Stimulated activated CD4-positive, alpha-beta T cell treated with anti-CD3 and anti-CD28 coated beads, Interleukin-2, amount 100 ng/mL, for 4 hours (primary cell): ENCODE measurements around the gene HMGA1.
"Not testable (repeated sequence)": the region's sequence is repeated elsewhere in the genome, so short reads cannot be mapped to it uniquely, and the experiment has no call there.

ENCODE experiments used
- DNase-seq: peaks from one replicate; pipeline ENCODE4 v3.0.0-alpha.2; 2020; ENCODE audit warnings: low read depth

Gene HMGA1

DNA sequence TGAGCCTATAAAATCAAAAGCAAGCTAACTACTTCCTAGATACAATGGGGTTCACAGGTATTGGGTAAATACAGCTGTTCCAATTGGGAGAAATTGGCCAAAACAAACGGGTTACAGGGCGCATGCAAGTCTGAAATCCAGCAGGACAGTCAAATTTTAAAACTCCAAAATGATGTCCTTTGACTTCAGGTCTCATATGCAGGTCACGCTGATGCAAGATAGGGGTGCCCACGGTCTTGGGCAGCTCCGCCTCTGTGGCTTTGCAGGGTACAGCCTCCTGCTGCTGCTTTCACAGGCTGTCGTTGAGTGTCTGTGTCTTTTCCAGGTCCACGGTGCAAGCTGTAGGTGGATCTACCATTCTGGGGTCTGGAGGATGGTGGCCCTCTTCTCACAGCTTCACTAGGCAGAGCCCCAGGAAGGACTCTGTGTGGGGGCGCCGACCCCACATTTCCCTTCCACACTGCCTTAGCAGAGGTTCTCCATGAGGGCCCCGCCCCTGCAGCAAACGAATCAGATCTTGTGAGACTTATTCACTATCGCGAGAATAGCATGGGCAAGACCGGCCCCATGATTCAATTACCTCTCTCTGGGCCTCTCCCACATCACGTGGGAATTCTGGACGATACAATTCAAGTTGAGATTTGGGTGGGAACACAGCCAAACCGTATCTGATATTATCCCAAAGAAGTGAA lies 24.0 kb downstream of the HMGA1 start:
- no peak for DNase-seq

DNA sequence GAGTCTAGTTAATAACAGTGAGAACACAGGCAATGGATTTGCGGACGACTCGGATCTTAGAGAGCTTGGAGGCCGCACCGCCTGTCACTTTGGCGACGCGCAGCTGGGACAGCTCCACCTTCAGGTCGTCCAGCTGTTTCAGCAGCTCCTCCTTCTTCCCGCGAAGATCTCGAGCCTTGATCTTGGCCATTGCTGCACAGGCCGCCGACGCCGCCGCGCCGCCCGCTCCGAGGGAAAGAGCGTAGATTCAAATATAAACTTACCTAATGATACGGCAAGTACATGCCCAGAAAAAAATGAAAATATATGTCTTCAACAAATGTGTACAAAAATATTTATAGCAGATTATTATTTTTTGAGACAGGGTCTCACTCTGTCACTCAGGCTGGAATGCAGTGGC lies 26.8 kb downstream of the HMGA1 start:
- DNase-seq, result not testable (repeated sequence)

DNA sequence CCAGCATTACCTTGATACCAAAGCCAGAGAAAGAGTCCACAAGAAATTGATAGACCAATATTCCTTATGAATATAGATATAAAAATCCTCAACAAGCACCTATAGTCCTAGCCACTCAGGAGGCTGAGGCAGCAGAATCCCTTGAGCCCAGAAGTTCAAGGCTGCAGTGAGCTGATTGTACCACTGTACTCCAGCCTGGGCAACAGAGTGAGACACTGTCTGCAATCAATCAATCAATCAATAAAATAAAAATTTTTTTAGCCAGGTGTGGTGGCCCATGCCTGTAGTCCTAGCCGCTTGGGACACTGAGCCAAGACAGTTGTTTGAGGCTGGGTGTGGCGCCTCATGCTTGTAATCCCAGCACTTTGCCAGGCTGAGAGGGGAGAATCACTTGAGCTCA lies 31.1 kb downstream of the HMGA1 start:
- DNase-seq, result no peak

DNA sequence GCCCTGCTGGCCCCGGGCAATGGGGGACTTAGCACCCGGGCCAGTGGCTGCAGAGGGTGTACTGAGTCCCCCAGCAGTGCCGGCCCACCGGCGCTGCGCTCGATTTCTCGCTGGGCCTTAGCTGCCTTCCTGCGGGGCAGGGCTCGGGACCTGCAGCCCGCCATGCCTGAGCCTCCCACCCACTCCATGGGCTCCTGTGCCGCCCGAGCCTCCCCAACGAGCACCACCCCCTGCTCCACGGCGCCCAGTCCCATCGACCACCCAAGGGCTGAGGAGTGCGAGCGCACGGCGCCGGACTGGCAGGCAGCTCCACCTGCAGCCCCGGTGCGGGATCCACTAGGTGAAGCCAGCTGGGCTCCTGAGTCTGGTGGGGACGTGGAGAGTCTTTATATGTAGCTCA lies 32.5 kb downstream of the HMGA1 start:
- DNase-seq, result not testable (repeated sequence)

DNA sequence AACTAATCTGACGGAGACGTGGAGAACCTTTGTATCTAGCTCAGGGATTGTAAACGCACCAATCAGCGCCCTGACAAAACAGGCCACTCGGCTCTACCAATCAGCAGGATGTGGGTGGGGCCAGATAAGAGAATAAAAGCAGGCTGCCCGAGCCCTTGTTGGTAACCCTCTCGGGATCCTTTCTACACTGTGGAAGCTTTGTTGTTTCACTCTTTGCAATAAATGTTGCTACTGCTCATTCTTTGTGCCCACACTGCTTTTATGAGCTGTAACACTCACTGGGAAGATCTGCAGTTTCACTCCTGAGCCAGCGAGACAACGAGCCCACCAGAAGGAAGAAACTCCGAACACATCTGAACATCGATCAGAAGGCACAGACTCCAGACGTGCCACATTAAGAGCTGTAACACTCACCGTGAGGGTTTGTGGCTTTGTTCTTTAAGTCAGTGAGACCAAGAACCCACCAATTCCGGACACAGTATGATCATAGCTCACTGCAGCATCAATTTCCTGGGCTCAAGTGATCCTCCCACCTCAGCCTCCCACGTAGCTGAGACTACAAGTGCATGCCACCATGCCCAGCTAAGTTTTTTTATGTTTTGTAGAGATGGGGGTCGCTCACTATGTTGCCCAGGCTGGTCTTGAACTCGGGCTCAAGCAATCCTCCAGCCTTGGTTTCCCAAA lies 33.1 kb downstream of the HMGA1 start:
- not testable (repeated sequence) for DNase-seq

DNA sequence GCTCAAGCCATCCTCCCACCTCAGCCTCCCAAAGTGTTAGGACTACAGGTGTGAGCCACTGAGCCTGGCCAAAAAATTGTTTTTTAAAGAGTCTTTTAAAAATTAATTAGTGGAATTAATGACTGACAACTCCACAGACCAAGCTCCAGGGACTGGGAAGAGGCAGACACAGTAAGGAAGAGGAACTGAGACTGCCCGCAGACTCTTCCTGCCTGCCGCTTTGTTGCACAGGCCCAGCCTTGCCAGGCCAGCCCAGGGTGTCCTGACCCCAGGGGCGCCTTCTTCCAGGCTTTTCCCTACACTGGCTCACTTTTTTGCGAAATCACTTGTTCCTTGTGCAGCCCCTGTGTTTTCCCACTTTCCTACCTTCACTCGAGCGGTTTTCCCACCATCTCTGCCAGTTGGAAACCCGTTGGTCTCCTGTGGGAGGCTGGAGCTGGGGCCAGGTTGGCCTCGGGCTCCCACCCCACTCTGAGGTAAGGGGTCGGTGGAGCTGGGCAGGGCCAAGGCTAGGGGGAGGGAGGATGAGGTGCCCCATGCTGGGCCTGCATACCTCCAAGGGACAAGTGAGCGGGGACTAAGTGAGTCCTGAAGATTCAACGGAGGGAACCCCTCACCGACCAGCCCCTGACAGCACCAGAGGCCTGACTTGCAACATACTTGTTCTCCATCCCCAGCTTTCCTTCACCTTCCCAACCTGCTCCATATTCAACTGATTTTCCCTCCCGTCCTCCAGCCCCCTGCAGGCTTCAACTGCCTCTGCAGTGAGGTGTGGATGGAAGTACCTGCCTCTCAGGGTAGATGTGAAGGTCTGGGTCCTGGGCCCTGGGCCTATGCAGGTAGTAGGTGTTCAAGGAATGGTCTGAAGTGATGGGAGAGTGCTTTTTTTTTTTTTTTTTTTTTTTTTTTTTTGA lies 35.6 kb downstream of the HMGA1 start:
- no peak for DNase-seq

DNA sequence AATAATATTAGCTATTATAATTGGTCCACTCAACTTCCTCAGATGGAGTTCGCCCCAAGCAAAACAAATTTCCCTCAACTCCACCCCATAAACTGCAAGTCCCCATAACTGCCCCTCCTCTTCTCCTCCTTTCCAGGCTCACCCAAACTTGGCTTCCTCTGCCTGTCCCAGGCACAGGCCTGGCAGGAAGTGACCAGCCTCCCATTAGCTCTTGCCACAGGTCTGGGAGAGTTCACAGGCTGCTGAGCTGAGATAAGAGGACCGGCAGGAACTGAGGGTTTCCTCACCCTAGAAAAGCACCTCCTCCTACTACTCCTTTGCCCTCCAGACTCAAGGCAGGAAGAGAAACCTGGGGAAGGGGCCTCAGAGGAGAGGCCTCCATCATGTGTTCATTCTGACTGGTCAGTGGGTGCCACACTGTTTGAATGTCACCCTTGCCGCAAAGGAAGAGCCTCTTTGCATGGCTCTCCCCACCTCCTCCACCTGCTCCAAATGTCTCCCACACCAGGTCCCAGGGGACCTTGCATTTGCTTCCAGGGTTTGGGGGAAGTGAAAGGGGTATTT lies 36.7 kb downstream of the HMGA1 start:
- DNase-seq, result no peak

DNA sequence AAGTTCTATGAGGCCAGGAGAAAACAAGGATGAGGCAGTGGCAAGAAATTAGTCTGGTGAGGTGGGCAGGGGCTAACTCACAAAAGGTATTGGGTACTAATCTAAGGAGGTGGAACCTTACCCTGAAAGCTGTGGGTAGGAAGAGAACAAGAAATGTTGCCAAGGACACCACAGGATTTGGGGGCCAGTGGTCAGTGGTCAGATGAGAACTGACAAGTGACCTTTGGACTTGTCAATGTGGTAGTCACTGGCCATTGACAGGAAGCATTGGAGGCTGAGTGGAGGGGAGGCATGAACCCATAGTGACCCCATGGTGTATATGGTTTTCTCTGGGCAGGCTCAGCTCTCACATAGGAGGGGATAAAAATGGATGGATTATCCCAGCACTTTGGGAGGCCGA lies 37.5 kb downstream of the HMGA1 start:
- no peak for DNase-seq

DNA sequence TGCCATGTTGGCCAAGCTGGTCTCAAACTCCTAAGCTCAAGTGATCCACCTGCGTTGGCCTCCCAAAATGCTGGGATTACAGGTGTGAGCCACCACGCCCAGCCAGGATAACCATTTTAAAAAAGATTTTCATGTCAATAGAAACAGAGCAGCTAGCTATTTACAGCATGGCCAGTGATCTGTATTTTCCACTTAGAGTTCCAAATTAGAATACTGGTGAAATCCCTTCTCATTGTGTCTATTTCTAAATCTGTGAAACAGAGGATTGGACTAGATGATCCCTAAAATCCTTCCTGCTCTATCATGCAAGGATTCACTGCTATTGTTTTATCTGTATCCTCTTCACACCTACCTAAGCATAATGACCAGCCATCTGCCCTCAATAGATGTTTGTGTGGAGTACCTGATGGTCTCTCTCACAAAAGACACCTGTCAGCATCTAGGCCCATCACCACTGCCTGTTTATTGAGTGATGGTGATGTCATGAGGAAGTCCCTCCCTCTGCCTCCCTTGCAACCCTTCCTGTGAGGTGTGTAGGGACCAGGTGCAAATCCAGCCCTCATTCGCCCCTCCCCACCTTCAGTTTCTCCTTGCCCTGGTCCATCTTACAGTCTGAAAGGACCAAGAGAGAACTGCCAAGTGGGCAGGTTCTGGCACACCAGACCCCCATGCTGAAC lies 38.6 kb downstream of the HMGA1 start:
- no peak for DNase-seq

DNA sequence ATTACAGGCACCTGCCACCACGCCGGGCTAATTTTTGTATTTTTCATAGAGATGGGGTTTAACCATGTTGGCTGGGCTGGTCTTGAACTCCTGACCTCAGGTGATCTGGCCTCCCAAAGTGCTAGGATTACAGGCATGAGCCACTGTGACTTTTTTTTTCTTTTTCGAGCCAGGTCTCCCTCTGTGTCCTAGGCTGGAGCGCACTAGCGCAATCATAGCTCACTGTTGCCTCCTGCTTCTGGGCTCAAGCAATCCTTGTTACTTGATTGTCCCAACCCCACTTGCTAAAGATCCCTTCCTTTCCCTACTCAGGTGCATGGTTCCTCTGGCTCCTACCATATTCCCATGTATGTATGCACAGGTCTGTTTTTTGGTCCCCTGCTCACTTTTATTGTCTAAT lies 39.5 kb downstream of the HMGA1 start:
- no peak for DNase-seq

DNA sequence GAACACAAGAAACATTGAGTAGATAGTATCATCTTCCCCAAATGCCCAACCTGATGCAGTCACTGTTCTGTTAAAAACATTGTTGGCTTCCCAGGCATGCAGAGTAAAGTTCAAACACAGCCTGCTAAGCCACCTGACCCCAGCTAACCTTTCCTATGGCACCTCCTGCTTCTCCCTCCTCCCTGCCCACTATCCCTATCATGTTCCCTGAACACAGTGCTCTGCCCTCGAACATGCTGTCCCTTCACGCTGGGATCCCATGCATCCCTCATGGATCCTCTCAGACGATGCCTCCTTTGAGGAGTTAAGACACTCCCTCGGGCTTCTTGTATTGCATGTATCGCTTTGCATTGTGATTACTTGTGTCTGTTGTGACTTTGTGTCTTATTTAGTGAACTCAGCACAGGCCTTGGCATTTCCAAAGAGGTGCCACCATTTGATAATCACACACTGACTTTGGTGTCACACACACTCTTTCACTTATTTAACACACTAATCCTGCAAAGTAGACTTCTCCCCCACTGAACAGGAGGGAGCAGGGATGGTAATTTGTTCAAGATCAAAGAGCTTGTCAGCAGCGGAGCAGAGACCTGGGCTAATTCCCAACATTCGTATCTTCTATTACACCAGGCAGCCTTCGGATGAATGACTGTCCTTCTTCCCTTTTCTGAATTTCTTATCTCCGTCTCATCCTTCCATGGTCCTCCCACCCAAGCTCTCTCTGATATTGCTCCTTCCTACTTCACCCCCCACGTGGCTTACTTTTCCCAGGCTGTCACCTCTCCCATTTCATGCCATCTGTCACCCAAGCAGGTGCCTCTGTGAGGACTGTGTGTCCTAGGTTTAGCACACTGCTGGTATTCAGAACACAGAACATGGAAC lies 40.4 kb downstream of the HMGA1 start:
- DNase-seq, result no peak

DNA sequence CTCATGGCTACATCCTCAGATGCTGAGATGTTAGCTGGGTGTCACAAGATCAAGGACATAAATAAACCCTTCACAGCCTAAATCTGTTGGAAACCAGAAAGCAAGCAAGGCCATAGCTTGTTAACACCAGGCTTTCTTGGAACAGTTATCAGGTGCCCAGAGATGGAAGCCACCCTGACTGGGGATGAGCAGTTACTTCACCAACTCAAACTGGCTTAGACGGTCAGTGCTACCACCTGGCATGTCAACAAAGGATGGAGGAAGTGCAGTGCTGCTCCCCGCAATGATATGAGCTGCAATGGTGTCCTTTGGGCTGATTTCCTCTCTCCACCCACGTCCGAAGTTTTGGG lies 41.1 kb downstream of the HMGA1 start:
- DNase-seq, result no peak

DNA sequence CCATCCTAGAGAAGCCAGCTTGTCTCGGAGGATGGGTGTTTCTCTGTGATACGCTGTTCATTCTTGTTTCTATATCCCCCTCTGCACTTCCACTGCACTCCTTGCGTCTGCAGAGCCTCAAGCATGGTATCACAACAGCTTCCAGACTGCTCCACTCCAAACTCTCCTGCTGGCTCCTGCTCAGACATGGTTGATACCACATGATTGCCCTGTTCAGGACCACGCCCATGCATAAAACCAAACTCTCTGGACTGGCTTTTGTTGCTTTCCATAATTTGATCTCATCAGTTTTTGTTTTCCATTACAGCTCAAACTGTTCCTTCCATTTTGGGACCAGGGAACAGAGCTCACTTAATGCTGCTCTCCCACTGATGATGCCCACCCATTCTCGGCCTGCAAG lies 42.2 kb downstream of the HMGA1 start:
- no peak for DNase-seq

DNA sequence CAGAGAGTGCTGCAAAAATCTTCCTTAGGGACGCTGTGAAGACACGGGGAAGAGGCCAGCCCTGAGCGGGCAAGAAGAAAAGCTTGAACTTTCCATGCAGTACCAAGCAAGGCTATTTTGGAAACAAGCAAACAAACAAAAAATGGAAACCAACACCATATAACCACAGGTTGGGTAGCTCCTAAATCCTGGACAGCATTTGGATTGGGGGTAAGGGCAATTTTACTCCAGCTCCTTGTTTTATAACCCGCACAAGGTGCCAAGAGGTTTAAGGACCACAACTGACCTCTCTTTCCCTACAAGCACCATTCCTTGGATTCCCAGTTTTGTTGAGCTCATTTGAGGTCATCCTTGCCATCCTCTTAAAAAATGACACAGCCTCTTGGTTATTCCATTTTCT lies 43.5 kb downstream of the HMGA1 start:
- no peak for DNase-seq

DNA sequence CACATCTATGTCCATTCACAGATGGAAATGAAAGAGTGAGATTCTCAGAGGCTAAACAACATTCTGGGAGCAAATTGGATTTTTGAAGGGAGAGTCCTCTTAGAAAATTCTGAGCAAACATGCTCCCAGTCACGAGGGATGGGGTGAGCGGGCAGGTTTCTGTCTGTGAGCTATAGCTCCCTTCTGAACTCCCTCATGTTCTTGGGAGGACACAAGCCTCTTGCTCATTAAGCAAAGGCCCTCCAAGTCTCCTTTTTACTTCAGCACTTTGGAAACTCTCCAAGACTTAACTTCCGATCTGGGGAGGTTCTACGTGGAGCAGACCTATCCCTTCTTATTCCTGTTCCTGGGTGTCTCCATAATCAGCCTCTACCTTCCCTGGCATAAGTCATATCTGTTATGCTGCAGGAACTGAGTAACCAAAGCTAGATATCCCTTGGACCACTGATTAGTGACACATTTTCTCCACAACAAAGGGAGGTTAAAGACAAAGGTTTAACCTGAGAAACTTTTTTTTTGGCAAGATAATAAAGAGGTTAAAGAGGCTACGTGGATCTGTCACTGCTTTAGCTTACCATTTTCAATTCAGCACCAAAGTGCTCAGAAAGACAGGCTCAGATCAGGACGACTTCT lies 45.1 kb downstream of the HMGA1 start:
- DNase-seq, result no peak

DNA sequence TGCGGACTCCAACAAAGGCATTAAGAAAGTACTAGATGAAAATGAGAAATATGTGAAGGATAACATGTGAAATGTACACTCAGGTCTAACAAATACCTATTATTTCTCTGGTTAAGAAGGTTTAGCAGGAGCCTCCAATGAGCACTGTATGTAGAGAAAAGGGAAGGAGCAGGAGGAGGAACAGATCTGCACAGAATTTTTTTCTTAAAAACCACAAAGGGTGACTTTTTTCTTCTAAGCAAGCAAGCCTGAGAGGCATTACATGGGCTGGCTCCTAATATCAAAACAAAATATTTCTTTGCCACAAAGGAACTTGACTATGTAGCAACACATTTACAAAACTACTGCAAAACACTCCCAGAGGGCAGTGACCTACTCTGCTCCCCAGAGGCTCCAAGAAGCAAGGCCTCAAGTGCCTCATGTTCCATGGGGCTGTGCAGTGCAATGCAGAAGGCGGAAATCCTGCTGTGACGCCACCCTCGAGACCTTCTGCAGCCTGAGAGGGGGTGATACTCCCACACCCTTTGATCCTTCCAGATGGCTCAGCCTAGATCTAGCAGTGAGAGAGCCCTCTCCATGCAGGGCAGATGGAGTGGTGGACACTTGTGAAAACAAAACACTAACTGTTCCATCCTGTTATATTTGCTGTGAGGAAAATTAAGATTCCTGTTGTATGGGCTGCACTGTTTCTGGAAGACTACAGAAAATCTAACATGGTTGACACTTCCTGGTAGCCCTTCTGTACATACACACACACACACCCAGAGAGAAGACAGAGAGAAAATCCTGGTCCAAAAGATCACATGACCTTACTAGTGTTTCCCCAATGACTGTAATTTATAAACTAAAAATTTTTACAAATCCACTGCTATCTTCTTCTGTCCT lies 48.1 kb downstream of the HMGA1 start:
- DNase-seq, result no peak

DNA sequence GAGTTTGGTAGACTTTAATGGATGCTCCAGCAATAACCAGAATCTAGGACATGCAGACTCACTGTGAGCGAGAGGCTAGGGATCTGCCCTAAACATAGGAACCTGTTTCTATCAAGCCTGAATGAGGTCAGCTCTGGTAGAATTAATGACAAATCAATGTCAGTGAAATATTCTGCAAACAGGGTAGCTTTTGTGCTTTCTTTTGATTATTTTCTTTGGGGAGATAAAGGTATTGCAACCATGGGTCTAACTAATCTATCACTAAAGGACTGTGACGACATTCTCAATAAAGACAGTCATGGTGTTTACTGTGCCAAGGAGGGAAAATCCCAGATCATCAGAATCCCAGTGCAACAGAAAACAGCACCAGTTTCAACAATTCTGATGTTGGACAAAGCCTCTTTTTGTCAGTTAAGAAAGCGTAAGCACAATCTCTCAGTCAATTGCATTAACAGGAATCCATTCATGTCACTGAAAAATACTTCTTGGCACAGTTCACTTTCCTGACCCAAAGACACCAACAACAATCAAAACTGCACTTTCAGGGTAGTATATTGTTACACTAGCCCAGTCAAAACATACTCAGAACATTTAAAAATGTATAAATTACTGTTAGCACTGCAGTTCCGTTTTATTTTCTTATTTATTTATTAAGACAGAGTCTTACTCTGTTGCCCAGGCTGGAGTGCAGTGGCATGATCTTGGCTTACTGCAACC lies 48.9 kb downstream of the HMGA1 start:
- no peak for DNase-seq

DNA sequence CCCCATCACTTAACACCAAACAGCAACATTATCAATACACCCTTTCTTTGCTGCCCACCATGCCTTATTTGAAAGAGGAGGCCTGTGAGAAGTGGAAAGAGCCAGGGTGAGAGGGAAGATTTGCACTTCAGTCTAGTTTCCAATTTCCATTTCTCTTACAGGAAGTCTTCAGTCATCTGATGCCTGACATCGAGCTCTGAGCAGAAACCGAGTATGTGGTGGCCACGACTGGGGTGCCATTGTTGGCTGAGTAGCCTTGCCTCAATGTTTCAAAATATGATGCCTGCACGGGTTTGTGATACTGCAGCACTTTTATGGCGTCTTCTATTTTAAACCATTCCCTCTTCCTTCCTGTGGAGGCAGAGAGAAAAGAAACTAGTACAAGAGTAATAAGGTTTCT lies 51.9 kb downstream of the HMGA1 start:
- no peak for DNase-seq

DNA sequence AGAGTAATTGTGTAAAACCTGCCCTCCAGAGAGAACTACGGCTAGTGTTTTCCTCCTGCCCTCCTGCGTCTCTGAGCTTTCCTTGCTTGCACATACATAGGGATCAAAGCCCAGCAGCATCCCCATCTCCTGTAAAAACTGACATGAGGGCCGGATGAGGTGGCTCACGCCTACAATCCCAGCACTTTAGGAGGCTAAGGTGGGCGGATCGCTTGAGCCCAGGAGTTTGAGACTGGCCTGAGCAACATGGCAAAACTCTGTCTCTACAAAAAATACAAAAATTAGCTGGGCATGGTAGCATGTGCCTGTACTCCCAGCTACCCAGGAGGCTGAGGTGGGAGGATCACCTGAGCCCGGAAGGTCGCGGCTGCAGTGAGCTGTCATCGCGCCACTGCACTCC lies 52.5 kb downstream of the HMGA1 start:
- DNase-seq, result no peak
